GM23338 (cell line): ENCODE measurements around the gene GOLT1A. TPM values are rescaled to one million over a fixed set of nuclear protein-coding genes. Genes with fewer than 3 reads are reported as not detected.

Experiments used
- ATAC-seq: fragments of 200-7000 bp; cut with Tn5 transposase; 3 replicates; pipeline ENCODE4 v1.9.1; 2020
- DNase-seq: peaks from one replicate; pipeline ENCODE4 v3.0.0-alpha.2; 2015; ENCODE audit warnings: low spot score
- H2AFZ ChIP-seq: fragments of 200-600 bp; sonication (generic); 2 replicates; pipeline ENCODE4 v1.8.0; 2016; ENCODE audit warnings: antibody characterized with exemption, mild to moderate bottlenecking, moderate library complexity
- H3F3A ChIP-seq: fragments of 200-600 bp; sonication (generic); replicated peaks from 2 replicates; pipeline ENCODE4 v1.8.0; 2017; ENCODE audit warnings: antibody characterized with exemption, mixed run types, low read depth
- H3K27ac ChIP-seq: fragments of 200-600 bp; sonication (generic); 2 replicates; pipeline ENCODE4 v1.6.1; 2016; ENCODE audit warnings: low read depth
- H3K27me3 ChIP-seq: fragments of 200-600 bp; sonication (generic); 2 replicates; pipeline ENCODE4 v1.8.0; 2016; ENCODE audit warnings: mild to moderate bottlenecking, mixed run types, moderate library complexity; ENCODE audit not compliant: insufficient read depth
- H3K36me3 ChIP-seq: fragments of 200-600 bp; sonication (generic); 2 replicates; pipeline ENCODE4 v1.8.0; 2016; ENCODE audit warnings: mild to moderate bottlenecking; ENCODE audit not compliant: insufficient read depth
- H3K4me1 ChIP-seq: fragments of 200-600 bp; sonication (generic); 2 replicates; pipeline ENCODE4 v1.8.0; 2016; ENCODE audit warnings: mild to moderate bottlenecking, moderate library complexity; ENCODE audit not compliant: insufficient read depth
- H3K4me2 ChIP-seq: fragments of 200-600 bp; sonication (generic); 2 replicates; pipeline ENCODE4 v1.7.1; 2017; ENCODE audit warnings: mixed run types
- H3K4me3 ChIP-seq: fragments of 200-600 bp; sonication (generic); 2 replicates; pipeline ENCODE4 v1.6.1; 2016; ENCODE audit warnings: mixed run types
- H3K79me2 ChIP-seq: fragments of 200-600 bp; sonication (generic); replicated peaks from 2 replicates; pipeline ENCODE4 v1.8.0; 2017; ENCODE audit warnings: mild to moderate bottlenecking; ENCODE audit not compliant: insufficient read depth
- H3K9me2 ChIP-seq: fragments of 200-600 bp; sonication (generic); 2 replicates; pipeline ENCODE4 v1.8.0; 2017; ENCODE audit not compliant: insufficient read depth
- H4K20me1 ChIP-seq: fragments of 200-600 bp; sonication (generic); replicated peaks from 2 replicates; pipeline ENCODE4 v1.8.0; 2017; ENCODE audit warnings: mild to moderate bottlenecking; ENCODE audit not compliant: insufficient read depth
- H3K27ac Mint-ChIP-seq: 2 replicates; pipeline ENCODE4 v1.8.0; 2020; ENCODE audit warnings: inconsistent platforms, mild to moderate bottlenecking, moderate library complexity, mixed read lengths
- H3K27me3 Mint-ChIP-seq: 3 replicates; pipeline ENCODE4 v1.8.0; 2022; ENCODE audit warnings: low read depth, mild to moderate bottlenecking, moderate library complexity, mixed read lengths, inconsistent platforms; ENCODE audit not compliant: insufficient read depth, poor library complexity
- H3K36me3 Mint-ChIP-seq: 3 replicates; pipeline ENCODE4 v1.8.0; 2021; ENCODE audit warnings: low read depth, mild to moderate bottlenecking, inconsistent platforms, moderate library complexity, mixed read lengths
- H3K4me1 Mint-ChIP-seq: 3 replicates; pipeline ENCODE4 v1.8.0; 2020; ENCODE audit warnings: mild to moderate bottlenecking, inconsistent platforms, mixed read lengths
- H3K4me3 Mint-ChIP-seq: 3 replicates; pipeline ENCODE4 v1.8.0; 2021; ENCODE audit warnings: moderate library complexity, mild to moderate bottlenecking, inconsistent platforms, mixed read lengths
- H3K9me3 Mint-ChIP-seq: 3 replicates; pipeline ENCODE4 v1.8.0; 2020; ENCODE audit warnings: moderate library complexity, mild to moderate bottlenecking, inconsistent platforms, mixed read lengths
- CREB1 ChIP-seq: fragments of 250-450 bp; sonication (Bioruptor Pico); IDR thresholded peaks from 2 replicates; pipeline ENCODE4 v1.5.0; 2020; ENCODE audit warnings: low read depth, mild to moderate bottlenecking, moderate library complexity
- EZH2 ChIP-seq: fragments of 200-600 bp; sonication (generic); IDR thresholded peaks from one replicate; pipeline ENCODE4 v1.8.0; 2017; ENCODE audit warnings: antibody characterized with exemption, mild to moderate bottlenecking, low read depth; ENCODE audit not compliant: unreplicated experiment
- EZH2phosphoT487 ChIP-seq: fragments of 200-600 bp; sonication (generic); IDR thresholded peaks from one replicate; pipeline ENCODE4 v1.8.1; 2018; ENCODE audit warnings: antibody characterized with exemption; ENCODE audit not compliant: unreplicated experiment
- JUNB ChIP-seq: IDR thresholded peaks from one replicate; pipeline ENCODE4 v1.6.1; 2016; ENCODE audit warnings: antibody characterized with exemption; ENCODE audit not compliant: unreplicated experiment
- NANOG ChIP-seq: IDR thresholded peaks from 2 replicates; pipeline ENCODE4 v1.6.1; 2016; ENCODE audit warnings: antibody characterized with exemption, borderline replicate concordance
- POLR2AphosphoS5 ChIP-seq: IDR thresholded peaks from 2 replicates; pipeline ENCODE4 v1.6.1; 2016; ENCODE audit warnings: antibody characterized with exemption, low read depth
- STAT1 ChIP-seq: IDR thresholded peaks from one replicate; pipeline ENCODE4 v1.6.1; 2016; ENCODE audit warnings: antibody characterized with exemption; ENCODE audit not compliant: unreplicated experiment
- ZNF114 ChIP-seq: fragments of 250-450 bp; sonication (Bioruptor Pico); IDR thresholded peaks from 2 replicates; pipeline ENCODE4 v1.5.0; 2020; ENCODE audit warnings: mild to moderate bottlenecking, moderate library complexity
- ZNF331 ChIP-seq: fragments of 250-450 bp; sonication (Bioruptor Pico); IDR thresholded peaks from 2 replicates; pipeline ENCODE4 v1.5.0; 2020; ENCODE audit warnings: low read depth, mild to moderate bottlenecking, moderate library complexity
- polyA plus RNA-seq: library from polyadenylated mRNA; unstranded; fragments of >200 nt; fragmentation: Nextera tagmentation; extraction: Ambion mirVana; gene quantifications from 2 replicates; pipeline ENCODE4 v1.2.1, GENCODE V29; 2016
- total RNA-seq: library from RNA; depleted of rRNA; stranded (reverse); fragments of >200 nt; shearing (Covaris generic); gene quantifications from 2 replicates; pipeline ENCODE4 v1.2.3, GENCODE V29; 2014
- TF ChIP-seq, protein P1 (sequence below): IDR thresholded peaks from one replicate; pipeline ENCODE4 v1.6.1; 2018; ENCODE audit warnings: antibody characterized with exemption; ENCODE audit not compliant: unreplicated experiment
- TF ChIP-seq, protein P2 (sequence below), 2 experiments: fragments of 200-600 bp in 1 of 2; sonication (generic) in 1 of 2; conservative IDR thresholded peaks; 2 replicates each; pipeline versions ENCODE4 v1.5.1 to v1.6.1; 2016 to 2017; ENCODE audit warnings: antibody characterized with exemption in 2 of 2, low read depth in 2 of 2, mild to moderate bottlenecking in 2 of 2, moderate library complexity in 1 of 2
- TF ChIP-seq, protein P3 (sequence below): IDR thresholded peaks from 2 replicates; pipeline ENCODE4 v1.6.1; 2016; ENCODE audit warnings: antibody characterized with exemption
- TF ChIP-seq, protein P4 (sequence below): fragments of 250-450 bp; sonication (Bioruptor Pico); IDR thresholded peaks from 2 replicates; pipeline ENCODE4 v1.5.0; 2020; ENCODE audit warnings: mild to moderate bottlenecking, moderate library complexity

GOLT1A gene
- total and polyA plus RNA-seq, 2 experiments from 2014 or later: 3.0 to 7.2 TPM

DNA sequence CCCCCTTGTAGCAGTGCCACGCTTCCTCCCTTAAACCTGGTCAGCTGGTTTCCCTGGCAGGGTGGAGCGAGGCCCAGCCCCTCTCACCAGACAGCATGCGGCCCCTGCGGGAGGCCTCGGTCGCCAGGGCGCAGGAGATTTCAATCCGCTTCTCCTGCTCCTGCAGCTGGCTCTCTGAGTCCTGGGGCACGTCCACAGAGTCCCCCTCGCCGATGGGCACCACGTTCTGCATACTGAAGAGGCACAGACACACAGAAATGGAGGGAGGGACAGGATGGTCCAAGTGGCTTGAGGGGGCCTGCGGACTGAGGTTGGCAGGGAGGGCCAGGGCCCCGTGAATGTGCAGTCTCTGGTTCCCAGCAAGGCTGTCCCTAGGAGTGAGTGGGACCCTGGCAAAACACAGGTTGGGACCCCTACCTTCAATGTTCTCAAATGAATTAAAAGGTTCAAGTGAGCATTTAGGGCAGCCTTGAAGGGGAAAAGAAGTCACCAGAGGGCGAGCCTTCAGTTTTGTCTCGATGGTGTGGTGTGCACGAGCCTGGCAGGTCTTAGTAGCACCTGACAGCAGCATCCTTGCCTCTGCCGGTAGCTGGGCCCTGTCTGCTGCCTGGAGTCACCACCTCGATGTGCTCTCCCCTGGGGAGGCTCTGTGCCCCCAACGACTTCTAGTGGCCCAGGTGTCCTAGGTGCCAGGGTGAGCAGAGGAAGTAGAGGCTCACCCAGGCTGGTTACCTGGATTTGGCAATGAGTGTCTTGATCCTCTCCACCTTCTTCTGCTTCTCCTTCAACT lies 14.4 kb upstream of the GOLT1A start:
- no peak overlapping the region for H3K4me3 Mint-ChIP-seq
- H4K20me1 ChIP-seq: no peaks in the 10 kb centered on the region
- H2AFZ ChIP-seq: no peak overlapping the region
- H3K27ac ChIP-seq: no peak overlapping the region
- H3K4me2 ChIP-seq: no peak overlapping the region
- no peak overlapping the region for H3K4me3 ChIP-seq
- H3K27ac Mint-ChIP-seq: no peak overlapping the region
- peaks cover 4% of the 10 kb centered on the region for H3K27me3 Mint-ChIP-seq
- H3K4me1 ChIP-seq: no peaks in the 10 kb centered on the region
- TF ChIP-seq, protein P1, sequence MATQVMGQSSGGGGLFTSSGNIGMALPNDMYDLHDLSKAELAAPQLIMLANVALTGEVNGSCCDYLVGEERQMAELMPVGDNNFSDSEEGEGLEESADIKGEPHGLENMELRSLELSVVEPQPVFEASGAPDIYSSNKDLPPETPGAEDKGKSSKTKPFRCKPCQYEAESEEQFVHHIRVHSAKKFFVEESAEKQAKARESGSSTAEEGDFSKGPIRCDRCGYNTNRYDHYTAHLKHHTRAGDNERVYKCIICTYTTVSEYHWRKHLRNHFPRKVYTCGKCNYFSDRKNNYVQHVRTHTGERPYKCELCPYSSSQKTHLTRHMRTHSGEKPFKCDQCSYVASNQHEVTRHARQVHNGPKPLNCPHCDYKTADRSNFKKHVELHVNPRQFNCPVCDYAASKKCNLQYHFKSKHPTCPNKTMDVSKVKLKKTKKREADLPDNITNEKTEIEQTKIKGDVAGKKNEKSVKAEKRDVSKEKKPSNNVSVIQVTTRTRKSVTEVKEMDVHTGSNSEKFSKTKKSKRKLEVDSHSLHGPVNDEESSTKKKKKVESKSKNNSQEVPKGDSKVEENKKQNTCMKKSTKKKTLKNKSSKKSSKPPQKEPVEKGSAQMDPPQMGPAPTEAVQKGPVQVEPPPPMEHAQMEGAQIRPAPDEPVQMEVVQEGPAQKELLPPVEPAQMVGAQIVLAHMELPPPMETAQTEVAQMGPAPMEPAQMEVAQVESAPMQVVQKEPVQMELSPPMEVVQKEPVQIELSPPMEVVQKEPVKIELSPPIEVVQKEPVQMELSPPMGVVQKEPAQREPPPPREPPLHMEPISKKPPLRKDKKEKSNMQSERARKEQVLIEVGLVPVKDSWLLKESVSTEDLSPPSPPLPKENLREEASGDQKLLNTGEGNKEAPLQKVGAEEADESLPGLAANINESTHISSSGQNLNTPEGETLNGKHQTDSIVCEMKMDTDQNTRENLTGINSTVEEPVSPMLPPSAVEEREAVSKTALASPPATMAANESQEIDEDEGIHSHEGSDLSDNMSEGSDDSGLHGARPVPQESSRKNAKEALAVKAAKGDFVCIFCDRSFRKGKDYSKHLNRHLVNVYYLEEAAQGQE: no peak
- no peak for TF ChIP-seq ZNF331 (CRISPR knock-in tag)
- TF ChIP-seq CREB1 (CRISPR knock-in tag): no peak
- no peak for TF ChIP-seq NANOG
- TF ChIP-seq JUNB: no peak
- TF ChIP-seq STAT1: no peak
- TF ChIP-seq, protein P2, sequence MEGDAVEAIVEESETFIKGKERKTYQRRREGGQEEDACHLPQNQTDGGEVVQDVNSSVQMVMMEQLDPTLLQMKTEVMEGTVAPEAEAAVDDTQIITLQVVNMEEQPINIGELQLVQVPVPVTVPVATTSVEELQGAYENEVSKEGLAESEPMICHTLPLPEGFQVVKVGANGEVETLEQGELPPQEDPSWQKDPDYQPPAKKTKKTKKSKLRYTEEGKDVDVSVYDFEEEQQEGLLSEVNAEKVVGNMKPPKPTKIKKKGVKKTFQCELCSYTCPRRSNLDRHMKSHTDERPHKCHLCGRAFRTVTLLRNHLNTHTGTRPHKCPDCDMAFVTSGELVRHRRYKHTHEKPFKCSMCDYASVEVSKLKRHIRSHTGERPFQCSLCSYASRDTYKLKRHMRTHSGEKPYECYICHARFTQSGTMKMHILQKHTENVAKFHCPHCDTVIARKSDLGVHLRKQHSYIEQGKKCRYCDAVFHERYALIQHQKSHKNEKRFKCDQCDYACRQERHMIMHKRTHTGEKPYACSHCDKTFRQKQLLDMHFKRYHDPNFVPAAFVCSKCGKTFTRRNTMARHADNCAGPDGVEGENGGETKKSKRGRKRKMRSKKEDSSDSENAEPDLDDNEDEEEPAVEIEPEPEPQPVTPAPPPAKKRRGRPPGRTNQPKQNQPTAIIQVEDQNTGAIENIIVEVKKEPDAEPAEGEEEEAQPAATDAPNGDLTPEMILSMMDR (conservative IDR thresholded peaks at IDR 0.05; ENCODE audit: low read depth in 2 of 2): no peak
- no peak for TF ChIP-seq POLR2AphosphoS5
- no peak for TF ChIP-seq EZH2phosphoT487
- no peak for TF ChIP-seq EZH2
- no peak for TF ChIP-seq ZNF114
- TF ChIP-seq, protein P3, sequence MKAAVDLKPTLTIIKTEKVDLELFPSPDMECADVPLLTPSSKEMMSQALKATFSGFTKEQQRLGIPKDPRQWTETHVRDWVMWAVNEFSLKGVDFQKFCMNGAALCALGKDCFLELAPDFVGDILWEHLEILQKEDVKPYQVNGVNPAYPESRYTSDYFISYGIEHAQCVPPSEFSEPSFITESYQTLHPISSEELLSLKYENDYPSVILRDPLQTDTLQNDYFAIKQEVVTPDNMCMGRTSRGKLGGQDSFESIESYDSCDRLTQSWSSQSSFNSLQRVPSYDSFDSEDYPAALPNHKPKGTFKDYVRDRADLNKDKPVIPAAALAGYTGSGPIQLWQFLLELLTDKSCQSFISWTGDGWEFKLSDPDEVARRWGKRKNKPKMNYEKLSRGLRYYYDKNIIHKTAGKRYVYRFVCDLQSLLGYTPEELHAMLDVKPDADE: no peak
- TF ChIP-seq, protein P4, sequence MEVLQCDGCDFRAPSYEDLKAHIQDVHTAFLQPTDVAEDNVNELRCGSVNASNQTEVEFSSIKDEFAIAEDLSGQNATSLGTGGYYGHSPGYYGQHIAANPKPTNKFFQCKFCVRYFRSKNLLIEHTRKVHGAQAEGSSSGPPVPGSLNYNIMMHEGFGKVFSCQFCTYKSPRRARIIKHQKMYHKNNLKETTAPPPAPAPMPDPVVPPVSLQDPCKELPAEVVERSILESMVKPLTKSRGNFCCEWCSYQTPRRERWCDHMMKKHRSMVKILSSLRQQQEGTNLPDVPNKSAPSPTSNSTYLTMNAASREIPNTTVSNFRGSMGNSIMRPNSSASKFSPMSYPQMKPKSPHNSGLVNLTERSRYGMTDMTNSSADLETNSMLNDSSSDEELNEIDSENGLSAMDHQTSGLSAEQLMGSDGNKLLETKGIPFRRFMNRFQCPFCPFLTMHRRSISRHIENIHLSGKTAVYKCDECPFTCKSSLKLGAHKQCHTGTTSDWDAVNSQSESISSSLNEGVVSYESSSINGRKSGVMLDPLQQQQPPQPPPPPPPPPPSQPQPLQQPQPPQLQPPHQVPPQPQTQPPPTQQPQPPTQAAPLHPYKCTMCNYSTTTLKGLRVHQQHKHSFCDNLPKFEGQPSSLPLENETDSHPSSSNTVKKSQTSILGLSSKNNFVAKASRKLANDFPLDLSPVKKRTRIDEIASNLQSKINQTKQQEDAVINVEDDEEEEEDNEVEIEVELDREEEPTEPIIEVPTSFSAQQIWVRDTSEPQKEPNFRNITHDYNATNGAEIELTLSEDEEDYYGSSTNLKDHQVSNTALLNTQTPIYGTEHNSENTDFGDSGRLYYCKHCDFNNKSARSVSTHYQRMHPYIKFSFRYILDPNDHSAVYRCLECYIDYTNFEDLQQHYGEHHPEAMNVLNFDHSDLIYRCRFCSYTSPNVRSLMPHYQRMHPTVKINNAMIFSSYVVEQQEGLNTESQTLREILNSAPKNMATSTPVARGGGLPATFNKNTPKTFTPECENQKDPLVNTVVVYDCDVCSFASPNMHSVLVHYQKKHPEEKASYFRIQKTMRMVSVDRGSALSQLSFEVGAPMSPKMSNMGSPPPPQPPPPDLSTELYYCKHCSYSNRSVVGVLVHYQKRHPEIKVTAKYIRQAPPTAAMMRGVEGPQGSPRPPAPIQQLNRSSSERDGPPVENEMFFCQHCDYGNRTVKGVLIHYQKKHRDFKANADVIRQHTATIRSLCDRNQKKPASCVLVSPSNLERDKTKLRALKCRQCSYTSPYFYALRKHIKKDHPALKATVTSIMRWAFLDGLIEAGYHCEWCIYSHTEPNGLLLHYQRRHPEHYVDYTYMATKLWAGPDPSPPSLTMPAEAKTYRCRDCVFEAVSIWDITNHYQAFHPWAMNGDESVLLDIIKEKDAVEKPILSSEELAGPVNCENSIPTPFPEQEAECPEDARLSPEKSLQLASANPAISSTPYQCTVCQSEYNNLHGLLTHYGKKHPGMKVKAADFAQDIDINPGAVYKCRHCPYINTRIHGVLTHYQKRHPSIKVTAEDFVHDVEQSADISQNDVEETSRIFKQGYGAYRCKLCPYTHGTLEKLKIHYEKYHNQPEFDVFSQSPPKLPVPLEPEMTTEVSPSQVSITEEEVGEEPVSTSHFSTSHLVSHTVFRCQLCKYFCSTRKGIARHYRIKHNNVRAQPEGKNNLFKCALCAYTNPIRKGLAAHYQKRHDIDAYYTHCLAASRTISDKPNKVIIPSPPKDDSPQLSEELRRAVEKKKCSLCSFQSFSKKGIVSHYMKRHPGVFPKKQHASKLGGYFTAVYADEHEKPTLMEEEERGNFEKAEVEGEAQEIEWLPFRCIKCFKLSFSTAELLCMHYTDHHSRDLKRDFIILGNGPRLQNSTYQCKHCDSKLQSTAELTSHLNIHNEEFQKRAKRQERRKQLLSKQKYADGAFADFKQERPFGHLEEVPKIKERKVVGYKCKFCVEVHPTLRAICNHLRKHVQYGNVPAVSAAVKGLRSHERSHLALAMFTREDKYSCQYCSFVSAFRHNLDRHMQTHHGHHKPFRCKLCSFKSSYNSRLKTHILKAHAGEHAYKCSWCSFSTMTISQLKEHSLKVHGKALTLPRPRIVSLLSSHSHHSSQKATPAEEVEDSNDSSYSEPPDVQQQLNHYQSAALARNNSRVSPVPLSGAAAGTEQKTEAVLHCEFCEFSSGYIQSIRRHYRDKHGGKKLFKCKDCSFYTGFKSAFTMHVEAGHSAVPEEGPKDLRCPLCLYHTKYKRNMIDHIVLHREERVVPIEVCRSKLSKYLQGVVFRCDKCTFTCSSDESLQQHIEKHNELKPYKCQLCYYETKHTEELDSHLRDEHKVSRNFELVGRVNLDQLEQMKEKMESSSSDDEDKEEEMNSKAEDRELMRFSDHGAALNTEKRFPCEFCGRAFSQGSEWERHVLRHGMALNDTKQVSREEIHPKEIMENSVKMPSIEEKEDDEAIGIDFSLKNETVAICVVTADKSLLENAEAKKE (CRISPR knock-in tag): no peak
- H3K9me2 ChIP-seq: no peaks in the 10 kb centered on the region
- H3K36me3 ChIP-seq: no peaks in the 10 kb centered on the region
- DNase-seq (no peak), ATAC-seq (no peak)
- H3K9me3 Mint-ChIP-seq: no peaks in the 10 kb centered on the region
- peaks cover 12% of the 10 kb centered on the region for H3K4me1 Mint-ChIP-seq
- no peaks in the 10 kb centered on the region for H3K27me3 ChIP-seq
- H3K79me2 ChIP-seq: no peaks in the 10 kb centered on the region
- H3F3A ChIP-seq: no peaks in the 10 kb centered on the region
- peaks cover 24% of the 10 kb centered on the region for H3K36me3 Mint-ChIP-seq
